SH-SY5Y (cell line): ENCODE results near the gene LTB.

Experiments used
- GATA2 ChIP-seq: IDR thresholded peaks from 2 replicates; pipeline ENCODE4 v1.6.1; 2011; ENCODE audit warnings: mild to moderate bottlenecking, low read depth, low read length
- GATA3 ChIP-seq: IDR thresholded peaks from 2 replicates; pipeline ENCODE4 v1.6.1; 2011; ENCODE audit warnings: low read depth, mild to moderate bottlenecking, low read length, moderate library complexity

Gene LTB

DNA sequence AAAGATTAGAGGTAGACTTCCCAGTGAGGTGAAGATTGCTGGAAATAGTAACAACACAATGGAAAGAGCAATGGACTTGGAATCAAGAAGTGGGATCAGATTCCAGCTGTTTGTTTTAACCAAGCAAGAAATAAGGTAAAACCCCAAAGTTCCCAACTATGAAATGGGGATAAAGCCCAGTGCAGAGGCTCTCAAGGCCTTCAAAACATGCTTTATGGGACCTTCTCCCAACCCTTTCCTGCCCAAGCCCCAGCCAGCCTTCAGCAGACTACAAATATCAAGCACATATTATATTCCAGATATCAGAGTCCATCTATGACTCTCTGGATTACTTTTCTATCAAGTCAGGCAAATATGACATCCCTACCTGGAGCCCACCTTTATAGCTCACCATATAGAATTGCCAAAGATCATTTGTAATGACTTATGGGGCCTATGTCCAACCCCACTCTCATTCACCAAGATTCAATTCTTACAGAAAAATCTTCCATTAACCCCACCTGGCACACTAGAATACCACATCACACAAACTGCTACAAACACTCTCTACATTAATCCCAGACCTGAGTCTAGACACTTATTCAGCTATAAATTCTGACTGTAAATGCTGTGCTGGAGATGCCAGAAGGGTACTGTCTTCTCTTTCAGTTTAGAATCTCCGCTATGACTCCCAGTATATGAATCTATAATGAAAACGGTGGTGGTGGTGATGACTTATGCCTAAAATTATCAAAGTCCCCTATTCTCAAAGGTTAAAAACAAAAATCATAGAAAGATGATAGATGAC, 46.5 kb downstream of the LTB start:
- no peak for TF ChIP-seq GATA2

DNA sequence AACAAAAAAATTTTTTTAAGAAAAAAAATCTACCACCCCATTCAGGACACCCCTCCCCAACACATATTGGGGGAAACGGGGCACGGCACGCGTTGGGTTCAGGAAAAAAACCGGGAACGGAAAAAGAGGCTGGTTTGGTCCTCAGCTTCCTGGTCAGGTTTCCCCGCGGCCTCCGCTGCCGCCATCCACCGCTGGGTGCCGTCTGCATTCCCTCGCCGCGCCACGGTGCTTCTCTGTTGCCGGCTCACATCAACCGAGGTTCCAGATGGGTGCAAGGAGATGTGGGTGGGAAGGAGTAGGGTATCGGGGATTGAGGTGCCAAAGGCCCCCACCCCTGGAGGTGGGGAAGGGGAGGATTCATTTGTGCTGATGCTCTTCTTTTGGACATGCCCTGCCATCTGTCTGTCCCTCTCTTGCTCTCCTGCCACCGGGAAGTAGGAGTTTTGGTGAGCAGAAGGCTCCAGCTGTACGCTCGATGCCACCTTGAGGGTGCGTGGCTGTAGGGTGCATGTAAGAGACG, 47.6 kb downstream of the LTB start:
- TF ChIP-seq GATA3 = no peak
- no peak for TF ChIP-seq GATA2

DNA sequence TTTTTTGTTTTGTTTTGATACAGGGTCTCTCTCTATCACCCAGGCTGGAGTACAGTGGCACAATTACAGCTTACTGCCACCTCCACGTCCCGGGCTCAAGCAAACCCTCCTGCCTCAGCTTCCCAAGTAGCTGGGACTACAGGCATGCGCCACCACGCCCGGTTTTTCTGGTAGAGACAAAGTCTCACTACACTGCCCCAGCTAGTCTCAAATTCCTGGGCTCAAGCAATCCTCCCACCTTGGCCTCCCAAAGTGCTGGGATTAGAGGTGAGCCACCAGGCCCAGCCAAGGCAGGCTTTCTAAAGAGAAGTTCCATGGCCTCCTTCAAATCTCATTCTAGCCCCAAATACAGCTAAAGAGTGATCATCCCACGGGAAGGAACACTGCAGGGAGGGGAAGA, 48.2 kb downstream of the LTB start:
- TF ChIP-seq GATA3 (no peak), GATA2 (no peak)

DNA sequence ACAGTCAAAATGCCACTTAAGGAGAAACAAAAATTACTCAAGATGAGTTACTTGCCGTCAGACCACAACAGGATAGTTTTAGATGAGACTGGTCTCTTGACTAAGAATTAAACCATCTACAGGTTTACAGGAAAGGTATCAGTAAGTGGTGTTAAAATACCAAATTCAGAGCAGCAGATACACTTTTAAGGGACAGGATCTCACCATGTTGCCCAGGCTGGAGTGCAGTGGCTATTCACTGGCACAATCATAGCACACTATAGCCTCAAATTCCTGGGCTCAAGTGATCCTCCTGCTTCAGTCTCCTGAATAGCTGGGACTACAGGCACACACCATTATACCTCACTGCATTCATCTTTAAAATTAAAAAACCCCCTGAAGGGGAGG, 48.8 kb downstream of the LTB start:
- no peak for TF ChIP-seq GATA3
- TF ChIP-seq GATA2 = no peak

DNA sequence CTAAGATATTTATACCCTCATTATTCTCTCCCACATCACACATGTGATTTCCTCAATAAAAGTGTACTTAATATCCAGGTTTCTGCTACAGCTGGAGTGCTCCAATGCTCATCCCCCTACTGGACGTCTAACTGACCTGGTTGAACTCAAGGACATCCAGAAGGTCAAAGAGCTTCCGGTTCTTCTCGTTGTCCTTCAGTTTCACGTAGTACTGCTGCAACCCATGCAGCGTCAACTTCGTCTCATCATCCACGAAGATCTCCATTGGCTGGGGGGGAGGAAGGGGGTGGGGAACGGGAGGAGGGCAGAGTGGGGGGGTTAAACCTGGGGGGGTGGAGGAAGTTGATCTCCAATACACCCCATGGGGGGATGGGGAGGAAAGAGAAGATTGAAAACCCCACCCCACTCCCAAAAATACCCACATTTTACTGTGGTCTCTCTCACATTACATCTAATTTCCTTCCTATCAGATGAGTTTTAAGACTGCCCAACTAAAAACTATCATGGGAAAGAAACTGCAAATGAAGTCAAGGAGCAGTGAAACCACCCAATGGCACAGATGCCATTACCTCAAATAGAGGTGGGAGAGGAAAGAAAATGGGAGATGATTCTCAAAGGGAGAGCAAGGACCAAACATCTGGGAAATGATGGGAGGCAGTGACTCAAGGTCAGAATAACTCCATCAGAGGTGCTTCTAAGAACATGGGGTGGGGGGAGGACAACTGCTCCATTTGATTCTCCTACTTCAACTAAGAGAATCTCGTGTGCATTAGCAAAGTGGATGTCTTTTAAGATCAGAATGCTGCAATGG, 49.4 kb downstream of the LTB start:
- TF ChIP-seq GATA3 (no peak), GATA2 (no peak)

DNA sequence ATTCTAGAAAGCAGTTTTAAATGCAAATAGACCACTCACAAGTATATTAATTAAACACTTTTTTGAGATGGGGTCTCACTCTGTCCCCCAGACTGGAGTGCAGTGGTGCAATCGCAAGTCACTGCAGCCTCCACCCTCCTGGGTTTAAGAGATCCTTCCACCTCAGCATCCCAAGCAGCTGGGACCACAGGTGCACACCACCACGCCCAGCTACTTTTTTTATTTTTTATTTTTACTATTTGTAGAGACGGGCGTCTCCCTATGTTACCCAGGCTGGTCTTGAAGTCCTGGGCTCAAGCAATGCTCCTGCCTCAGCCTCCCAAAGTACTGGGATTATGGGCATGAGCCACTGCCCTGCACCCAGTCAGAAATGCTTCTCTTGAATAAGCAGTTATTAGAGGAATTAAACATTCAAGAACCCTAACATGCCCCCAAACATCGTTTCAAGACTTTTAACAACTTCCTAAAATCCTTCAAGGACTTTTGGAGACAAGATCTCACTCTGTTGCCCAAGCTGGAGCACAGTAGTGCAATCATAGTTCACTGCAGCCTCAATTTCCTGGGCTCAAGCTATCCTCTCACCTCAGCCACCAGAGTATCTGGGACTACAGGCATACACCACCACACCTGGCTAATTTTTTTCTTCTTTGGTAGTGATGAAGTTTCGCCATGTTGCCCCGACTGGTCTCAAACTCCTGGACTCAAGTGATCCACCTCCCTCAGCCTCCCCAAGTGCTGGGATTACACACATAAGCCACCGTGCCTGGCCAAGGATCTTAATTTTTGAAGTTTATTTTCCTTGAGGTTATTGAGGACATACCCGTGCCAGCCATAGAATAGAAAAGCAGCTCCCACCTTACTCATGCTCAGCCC, 50.2 kb downstream of the LTB start:
- TF ChIP-seq GATA3 (no peak), GATA2 (no peak)

DNA sequence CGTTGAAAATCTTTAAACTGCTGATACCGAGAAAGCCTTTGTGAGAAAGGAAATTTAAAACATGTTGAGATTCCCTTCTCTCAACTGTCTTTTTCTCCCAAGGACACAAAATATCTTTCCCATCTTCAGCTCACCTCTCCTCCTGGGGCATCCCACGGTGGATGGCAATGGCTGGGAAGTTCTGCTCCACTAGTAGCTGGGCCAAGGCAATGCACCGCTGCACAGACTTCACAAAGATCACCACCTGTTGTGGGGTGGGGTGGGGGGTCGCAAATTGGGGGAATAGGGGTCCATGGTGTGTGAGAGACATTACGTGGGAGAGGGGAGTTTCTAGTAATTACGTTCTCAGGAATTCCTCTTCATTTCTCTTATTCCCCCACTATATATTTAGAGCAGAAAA, 51.1 kb downstream of the LTB start:
- TF ChIP-seq GATA2 (no peak), GATA3 (no peak)

DNA sequence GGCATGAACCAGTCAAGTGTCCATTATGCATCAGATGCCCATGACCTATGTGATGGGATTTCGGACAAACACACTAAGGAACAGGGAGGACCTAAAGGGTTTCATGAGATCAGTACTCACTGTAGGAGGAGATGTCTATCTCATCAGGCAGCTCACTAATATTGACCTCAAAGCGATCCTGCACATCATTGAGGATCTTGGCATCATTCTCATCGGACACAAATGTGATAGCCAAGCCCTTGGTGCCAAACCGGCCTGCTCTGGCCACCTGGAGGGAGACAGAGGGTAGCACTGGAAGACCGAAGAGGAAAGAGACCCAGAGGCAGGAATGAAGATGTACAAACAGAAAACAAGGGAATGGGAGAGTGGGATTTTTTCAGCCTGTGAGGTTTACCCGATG, 51.6 kb downstream of the LTB start:
- TF ChIP-seq GATA2 (no peak), GATA3 (no peak)
